IMR-90 (cell line): Measurements from ENCODE around the gene LTN1. TPM values are rescaled to one million over a fixed set of nuclear protein-coding genes. Genes with fewer than 3 reads are reported as not detected.

Experiments
- ATAC-seq: fragments of 200-7000 bp; cut with Tn5 transposase; 2 replicates; pipeline ENCODE4 v1.9.1; 2020; ENCODE audit warnings: low read depth, mild to moderate bottlenecking, moderate library complexity
- BruUV-seq: library from RNA; stranded (reverse); fragments of 400-500 nt; replicated peaks from 2 replicates; lab custom pipeline; 2021; lab: Mats Ljungman, UMichigan
- CTCF ChIA-PET: fragments of 300-600 bp; formaldehyde crosslinking; extraction: SDS; loops from one replicate; lab custom pipeline; 2021; ENCODE audit warnings: antibody characterized with exemption; lab: Yijun Ruan, JAX
- POLR2A ChIA-PET: fragments of 300-600 bp; sonication (Branson Sonifier 250); formaldehyde crosslinking; loops from one replicate; lab custom pipeline; 2022; ENCODE audit warnings: antibody characterized with exemption; ENCODE audit not compliant: unreplicated experiment; lab: Charles Lee
- DNase-seq: peaks from one replicate; pipeline ENCODE4 v3.0.0; 2013
- H2AFZ ChIP-seq: replicated peaks from 2 replicates; pipeline ENCODE3; 2013; ENCODE audit warnings: low read length, mild to moderate bottlenecking; ENCODE audit not compliant: poor library complexity
- H2AK5ac ChIP-seq: 2 replicates; pipeline ENCODE4 v1.6.1; 2013; ENCODE audit warnings: low read depth, low read length, inconsistent platforms
- H2AK9ac ChIP-seq: replicated peaks from 2 replicates; pipeline ENCODE3; 2013; ENCODE audit warnings: mild to moderate bottlenecking, low read depth, low read length, moderate library complexity; ENCODE audit not compliant: poor library complexity
- H2BK120ac ChIP-seq: 2 replicates; pipeline ENCODE4 v1.6.1; 2013; ENCODE audit warnings: low read depth, low read length, inconsistent platforms
- H2BK15ac ChIP-seq: 3 replicates; pipeline ENCODE4 v1.6.1; 2013; ENCODE audit warnings: low read depth, low read length, inconsistent platforms
- H2BK20ac ChIP-seq: 2 replicates; pipeline ENCODE4 v1.6.1; 2013; ENCODE audit warnings: low read depth, mild to moderate bottlenecking, inconsistent platforms, low read length, moderate library complexity
- H2BK5ac ChIP-seq: 2 replicates; pipeline ENCODE4 v1.6.1; 2013; ENCODE audit warnings: mild to moderate bottlenecking, low read depth, low read length, inconsistent platforms; ENCODE audit not compliant: poor library complexity, severe bottlenecking
- H3K14ac ChIP-seq: replicated peaks from 2 replicates; pipeline ENCODE4 v1.6.1; 2013; ENCODE audit warnings: low read depth, low read length, inconsistent platforms
- H3K18ac ChIP-seq: 2 replicates; pipeline ENCODE4 v1.6.1; 2013; ENCODE audit warnings: low read depth, low read length, control low read depth
- H3K23ac ChIP-seq: 2 replicates; pipeline ENCODE4 v1.6.1; 2013; ENCODE audit warnings: low read depth, low read length, inconsistent platforms
- H3K27ac ChIP-seq: 2 replicates; pipeline ENCODE4 v1.5.1; 2013; ENCODE audit warnings: mild to moderate bottlenecking, control low read depth, low read length; ENCODE audit not compliant: insufficient read depth
- H3K27me3 ChIP-seq: 2 replicates; pipeline ENCODE4 v1.6.1; 2013; ENCODE audit warnings: low read length; ENCODE audit not compliant: control insufficient read depth, insufficient read depth
- H3K36me3 ChIP-seq: 2 replicates; pipeline ENCODE4 v1.6.1; 2013; ENCODE audit warnings: low read length, mixed read lengths; ENCODE audit not compliant: control insufficient read depth, insufficient read depth
- H3K4ac ChIP-seq: 2 replicates; pipeline ENCODE4 v1.6.1; 2013; ENCODE audit warnings: low read depth, low read length, inconsistent platforms
- H3K4me1 ChIP-seq: 2 replicates; pipeline ENCODE4 v1.6.1; 2013; ENCODE audit warnings: low read length, mixed read lengths; ENCODE audit not compliant: control insufficient read depth, insufficient read depth
- H3K4me2 ChIP-seq: 2 replicates; pipeline ENCODE4 v1.6.1; 2013; ENCODE audit warnings: low read depth, mild to moderate bottlenecking, control low read depth, low read length, moderate library complexity
- H3K4me3 ChIP-seq: 2 replicates; pipeline ENCODE4 v1.5.1; 2013; ENCODE audit warnings: low read depth, mild to moderate bottlenecking, control low read depth, low read length, moderate library complexity; ENCODE audit not compliant: insufficient read depth
- H3K56ac ChIP-seq: 2 replicates; pipeline ENCODE4 v1.6.1; 2013; ENCODE audit warnings: low read length, inconsistent platforms; ENCODE audit not compliant: insufficient read depth; ENCODE audit errors: extremely low read depth
- H3K79me1 ChIP-seq, 2 experiments: 2 replicates each; pipeline ENCODE4 v1.6.1; 2013; ENCODE audit warnings: low read length in 2 of 2, inconsistent platforms in 1 of 2, low read depth in 1 of 2
- H3K9ac ChIP-seq: 2 replicates; pipeline ENCODE4 v1.6.1; 2013; ENCODE audit warnings: low read depth, low read length, control low read depth
- H3K9me1 ChIP-seq: 2 replicates; pipeline ENCODE4 v1.6.1; 2013; ENCODE audit warnings: low read length, inconsistent platforms; ENCODE audit not compliant: insufficient read depth
- H3K9me3 ChIP-seq: 2 replicates; pipeline ENCODE4 v1.6.1; 2013; ENCODE audit warnings: low read length; ENCODE audit not compliant: control insufficient read depth, insufficient read depth
- H4K20me1 ChIP-seq: 2 replicates; pipeline ENCODE4 v1.6.1; 2013; ENCODE audit warnings: low read length, inconsistent platforms; ENCODE audit not compliant: insufficient read depth
- H4K5ac ChIP-seq: 2 replicates; pipeline ENCODE4 v1.6.1; 2013; ENCODE audit warnings: mild to moderate bottlenecking, low read depth, low read length, control low read depth
- H4K8ac ChIP-seq, 2 experiments: 2 replicates each; pipeline ENCODE4 v1.6.1; 2013; ENCODE audit warnings: low read depth in 2 of 2, low read length in 2 of 2, control low read depth in 1 of 2, inconsistent platforms in 1 of 2
- H4K91ac ChIP-seq: 2 replicates; pipeline ENCODE4 v1.6.1; 2013; ENCODE audit warnings: low read depth, low read length, inconsistent platforms; ENCODE audit not compliant: insufficient read depth
- CHD1 ChIP-seq: IDR thresholded peaks from 2 replicates; pipeline ENCODE4 v1.6.1; 2012; ENCODE audit warnings: low read depth, low read length, improper control_type of control experiment
- FOS ChIP-seq: fragments of 150-350 bp; IDR thresholded peaks from 2 replicates; pipeline ENCODE4 v1.6.1; 2016; ENCODE audit warnings: low read depth, low read length
- MAFK ChIP-seq: IDR thresholded peaks from 2 replicates; pipeline ENCODE4 v1.6.1; 2012; ENCODE audit warnings: low read depth, low read length, improper control_type of control experiment
- MAZ ChIP-seq: IDR thresholded peaks from 2 replicates; pipeline ENCODE4 v1.6.1; 2012; ENCODE audit warnings: low read depth, mild to moderate bottlenecking, low read length, improper control_type of control experiment, moderate library complexity, borderline replicate concordance
- POLR2A ChIP-seq: IDR thresholded peaks from 2 replicates; pipeline ENCODE4 v1.6.1; 2012; ENCODE audit warnings: mild to moderate bottlenecking, low read depth, low read length
- RAD21 ChIP-seq: IDR thresholded peaks from 2 replicates; pipeline ENCODE4 v1.6.1; 2012; ENCODE audit warnings: low read length, improper control_type of control experiment
- SMC3 ChIP-seq: fragments of 150-350 bp; IDR thresholded peaks from 2 replicates; pipeline ENCODE4 v1.6.1; 2016; ENCODE audit warnings: low read depth, mild to moderate bottlenecking, antibody characterized with exemption, low read length, moderate library complexity
- USF2 ChIP-seq: fragments of 150-350 bp; IDR thresholded peaks from 2 replicates; pipeline ENCODE4 v1.6.1; 2017; ENCODE audit warnings: mild to moderate bottlenecking, antibody characterized with exemption, low read length, low read depth
- WGBS, 2 experiments: methylation state at CpG; one replicate each; pipeline versions ENCODE4 v1.1.5 to v1.1.7; 2013; ENCODE audit warnings: missing lambda C conversion rate in 2 of 2; ENCODE audit not compliant: insufficient read length in 1 of 2; ENCODE audit errors: extremely low coverage in 2 of 2; 5-methylcytosine and 5-hydroxymethylcytosine counted together
- dilution Hi-C: fragments of 300-500 bp; cut with HindIII; formaldehyde crosslinking; loops from one replicate; pipeline ENCODE4 v1.14.3; 2018; ENCODE audit warnings: low sequenced_read_pairs; ENCODE audit not compliant: unreplicated experiment
- in situ Hi-C: fragments of 300-500 bp; cut with MboI; formaldehyde crosslinking; loops from 3 replicates; pipeline ENCODE4 v1.14.3; 2019; ENCODE audit warnings: low sequenced_read_pairs, inconsistent platforms, mixed read lengths
- intact Hi-C: fragments of 100-400 bp; cut with micrococcal nuclease; formaldehyde crosslinking; loops from 2 replicates; pipeline ENCODE4 v1.10.0; 2022
- polyA plus RNA-seq, 3 experiments: library from polyadenylated mRNA; depleted of rRNA; stranded (reverse); fragments of >200 nt; gene quantifications; 2 replicates each; pipeline ENCODE4 v1.2.3, GENCODE V29; 2012; ENCODE audit warnings: low replicate concordance in 1 of 3
- total RNA-seq: library from RNA; depleted of rRNA; stranded (reverse); fragments of >200 nt; gene quantifications from 2 replicates; pipeline ENCODE4 v1.2.3, GENCODE V29; 2012
- TF ChIP-seq, protein P1 (sequence below): conservative IDR thresholded peaks from 2 replicates; pipeline ENCODE4 v1.5.1; 2012; ENCODE audit warnings: mild to moderate bottlenecking, low read depth, low read length, improper control_type of control experiment

Gene LTN1
- total and polyA plus RNA-seq, 2 of the 4 experiments (the other 2 are of a cell fraction) = 6.7 to 35.5 TPM

GRCh38 chr21:28962465-28962864, 30.2 kb downstream of the LTN1 start:
- Histone ChIP-seq H3K9me3 (no peaks in the 10 kb centered on the region), H2BK20ac (no peak overlapping the region), H3K23ac (no peak overlapping the region), H2BK15ac (no peak overlapping the region), H2BK120ac (no peak overlapping the region), H3K9me1 (no peaks in the 10 kb centered on the region), H3K4me2 (no peak overlapping the region), H3K36me3 (peaks cover 12% of the 10 kb centered on the region), H3K9ac (no peak overlapping the region), H2AK9ac (no peak overlapping the region), H3K56ac (no peak overlapping the region), H3K4ac (no peak overlapping the region), H3K27ac (no peak overlapping the region), H4K5ac (no peak overlapping the region), H3K4me1 (peaks cover 2% of the 10 kb centered on the region; the same call in 1 of the 2 replicates), H3K79me1 (peaks cover 2 to 19% of the 10 kb centered on the region in 2 experiments; a peak in 3 of 4 replicates), H2AK5ac (no peak overlapping the region), H2BK5ac (no peak overlapping the region), H4K8ac (no peak overlapping the region), H3K4me3 (no peak overlapping the region), H3K18ac (no peak overlapping the region), H4K20me1 (no peaks in the 10 kb centered on the region), H3K27me3 (no peaks in the 10 kb centered on the region), H4K91ac (no peak overlapping the region), H2AFZ (no peak overlapping the region), H3K14ac (no peak overlapping the region)
- BruUV-seq = no TSS peak
- no peak for ATAC-seq
- ChIA-PET CTCF (no interaction called here), POLR2A (no interaction called here)
- no CpG with 5 or more reads among the region's 2 CpGs for WGBS, 2 experiments
- DNase-seq = no peak
- no peak for TF ChIP-seq RAD21
- no peak for TF ChIP-seq USF2
- TF ChIP-seq MAFK = no peak
- TF ChIP-seq MAZ = no peak
- no peak for TF ChIP-seq SMC3
- no peak for TF ChIP-seq CHD1
- TF ChIP-seq FOS = no peak
- TF ChIP-seq, protein P1, sequence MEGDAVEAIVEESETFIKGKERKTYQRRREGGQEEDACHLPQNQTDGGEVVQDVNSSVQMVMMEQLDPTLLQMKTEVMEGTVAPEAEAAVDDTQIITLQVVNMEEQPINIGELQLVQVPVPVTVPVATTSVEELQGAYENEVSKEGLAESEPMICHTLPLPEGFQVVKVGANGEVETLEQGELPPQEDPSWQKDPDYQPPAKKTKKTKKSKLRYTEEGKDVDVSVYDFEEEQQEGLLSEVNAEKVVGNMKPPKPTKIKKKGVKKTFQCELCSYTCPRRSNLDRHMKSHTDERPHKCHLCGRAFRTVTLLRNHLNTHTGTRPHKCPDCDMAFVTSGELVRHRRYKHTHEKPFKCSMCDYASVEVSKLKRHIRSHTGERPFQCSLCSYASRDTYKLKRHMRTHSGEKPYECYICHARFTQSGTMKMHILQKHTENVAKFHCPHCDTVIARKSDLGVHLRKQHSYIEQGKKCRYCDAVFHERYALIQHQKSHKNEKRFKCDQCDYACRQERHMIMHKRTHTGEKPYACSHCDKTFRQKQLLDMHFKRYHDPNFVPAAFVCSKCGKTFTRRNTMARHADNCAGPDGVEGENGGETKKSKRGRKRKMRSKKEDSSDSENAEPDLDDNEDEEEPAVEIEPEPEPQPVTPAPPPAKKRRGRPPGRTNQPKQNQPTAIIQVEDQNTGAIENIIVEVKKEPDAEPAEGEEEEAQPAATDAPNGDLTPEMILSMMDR = no peak
- no peak for TF ChIP-seq POLR2A
- dilution Hi-C loops = no loop called here
- in situ Hi-C loops = no loop called here
- intact Hi-C loops = loop anchor here (10.0 kb wide), 1 partner anchor 62 kb away; the partner anchor contains the start of gene USP16
